ENCODE measurements around the gene OR4D11. TPM values are rescaled to one million over a fixed set of nuclear protein-coding genes. Genes with fewer than 3 reads are reported as not detected.

Gene OR4D11
- total RNA-seq, 1 experiment from 2014 or later, result not detected

GRCh38 chr11:59523541-59523940 lies 20.2 kb downstream of the OR4D11 start:
- Histone ChIP-seq H3K79me2 (ENCODE audit: low read depth) (no peaks in the 10 kb centered on the region), H3K9me2 (ENCODE audit: insufficient read depth) (no peaks in the 10 kb centered on the region), H3K27me3 (ENCODE audit: insufficient read depth, low read depth) (peaks cover 37% of the 10 kb centered on the region), H3K4me1 (replicated peaks; ENCODE audit: insufficient read depth) (no peaks in the 10 kb centered on the region), H2AFZ (no peak overlapping the region), H3F3A (ENCODE audit: insufficient read depth, low read depth) (no peaks in the 10 kb centered on the region), H3K27ac (no peak overlapping the region), H3K36me3 (ENCODE audit: low read depth) (no peaks in the 10 kb centered on the region), H3K4me3 (no peak overlapping the region), H3K9me3 (ENCODE audit: insufficient read depth, low read depth) (no peaks in the 10 kb centered on the region), H4K20me1 (ENCODE audit: insufficient read depth) (no peaks in the 10 kb centered on the region), H3K4me2 (no peak overlapping the region)
- CTCF ChIA-PET, result no interaction called here
- DNase-seq, result no peak
- POLR2A ChIA-PET (ENCODE audit: unreplicated experiment), result no interaction called here
- intact Hi-C loops (cut with micrococcal nuclease; ENCODE audit: unreplicated experiment), result no loop called here
- no peak for TF ChIP-seq EZH2 (IDR thresholded peaks at IDR 0.05; ENCODE audit: low read depth)
- TF ChIP-seq, protein P1, sequence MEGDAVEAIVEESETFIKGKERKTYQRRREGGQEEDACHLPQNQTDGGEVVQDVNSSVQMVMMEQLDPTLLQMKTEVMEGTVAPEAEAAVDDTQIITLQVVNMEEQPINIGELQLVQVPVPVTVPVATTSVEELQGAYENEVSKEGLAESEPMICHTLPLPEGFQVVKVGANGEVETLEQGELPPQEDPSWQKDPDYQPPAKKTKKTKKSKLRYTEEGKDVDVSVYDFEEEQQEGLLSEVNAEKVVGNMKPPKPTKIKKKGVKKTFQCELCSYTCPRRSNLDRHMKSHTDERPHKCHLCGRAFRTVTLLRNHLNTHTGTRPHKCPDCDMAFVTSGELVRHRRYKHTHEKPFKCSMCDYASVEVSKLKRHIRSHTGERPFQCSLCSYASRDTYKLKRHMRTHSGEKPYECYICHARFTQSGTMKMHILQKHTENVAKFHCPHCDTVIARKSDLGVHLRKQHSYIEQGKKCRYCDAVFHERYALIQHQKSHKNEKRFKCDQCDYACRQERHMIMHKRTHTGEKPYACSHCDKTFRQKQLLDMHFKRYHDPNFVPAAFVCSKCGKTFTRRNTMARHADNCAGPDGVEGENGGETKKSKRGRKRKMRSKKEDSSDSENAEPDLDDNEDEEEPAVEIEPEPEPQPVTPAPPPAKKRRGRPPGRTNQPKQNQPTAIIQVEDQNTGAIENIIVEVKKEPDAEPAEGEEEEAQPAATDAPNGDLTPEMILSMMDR (conservative IDR thresholded peaks at IDR 0.05), result no peak
- BruUV-seq (replicated peaks), result no TSS peak

DNA sequence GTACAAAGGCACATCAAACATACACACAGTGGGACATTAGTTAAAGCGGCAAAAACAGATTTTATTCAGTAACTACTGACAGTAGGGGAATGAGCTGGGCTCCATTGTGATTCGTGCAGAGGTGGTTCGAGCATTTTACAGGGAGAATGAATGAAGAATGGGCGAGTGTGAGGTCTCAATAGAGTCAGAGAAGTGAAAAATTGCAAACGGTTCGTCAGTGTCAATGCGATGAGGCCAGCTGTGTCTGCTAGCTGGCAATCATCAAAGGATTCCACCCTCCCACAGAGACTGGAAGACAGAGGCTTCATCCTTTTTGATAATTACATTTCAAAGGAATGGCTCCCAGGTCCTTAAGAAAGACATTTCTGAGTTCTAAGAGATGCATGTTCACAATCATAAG lies 25.3 kb downstream of the OR4D11 start:
- DNase-seq, result no peak
- BruUV-seq (replicated peaks), result no TSS peak
- H3K9me3 ChIP-seq (ENCODE audit: insufficient read depth, low read depth), result no peaks in the 10 kb centered on the region
- H3K4me2 ChIP-seq, result no peak overlapping the region
- no peak overlapping the region for H3K4me3 ChIP-seq
- TF ChIP-seq, protein P1 (conservative IDR thresholded peaks at IDR 0.05), result no peak
- TF ChIP-seq EZH2 (IDR thresholded peaks at IDR 0.05; ENCODE audit: low read depth), result no peak
- H2AFZ ChIP-seq, result no peak overlapping the region
- intact Hi-C loops (cut with micrococcal nuclease; ENCODE audit: unreplicated experiment), result no loop called here
- H3K79me2 ChIP-seq (ENCODE audit: low read depth), result no peaks in the 10 kb centered on the region
- no peaks in the 10 kb centered on the region for H3K9me2 ChIP-seq (ENCODE audit: insufficient read depth)
- H3K27me3 ChIP-seq (ENCODE audit: insufficient read depth, low read depth), result peaks cover 11% of the 10 kb centered on the region; the same call in 1 of the 2 replicates
- no peaks in the 10 kb centered on the region for H3K36me3 ChIP-seq (ENCODE audit: low read depth)
- no peaks in the 10 kb centered on the region for H3K4me1 ChIP-seq (replicated peaks; ENCODE audit: insufficient read depth)
- no peaks in the 10 kb centered on the region for H4K20me1 ChIP-seq (ENCODE audit: insufficient read depth)
- ChIA-PET POLR2A (ENCODE audit: unreplicated experiment) (no interaction called here), CTCF (no interaction called here)
- H3F3A ChIP-seq (ENCODE audit: insufficient read depth, low read depth), result no peaks in the 10 kb centered on the region
- H3K27ac ChIP-seq, result no peak overlapping the region

- ChIA-PET CTCF (no interaction called here), POLR2A (ENCODE audit: unreplicated experiment) (no interaction called here)
- Histone ChIP-seq H4K20me1 (ENCODE audit: insufficient read depth) (no peaks in the 10 kb centered on the region), H3K9me3 (ENCODE audit: insufficient read depth, low read depth) (no peaks in the 10 kb centered on the region), H3F3A (ENCODE audit: insufficient read depth, low read depth) (no peaks in the 10 kb centered on the region; the same call in 1 of the 2 replicates), H2AFZ (no peak overlapping the region), H3K79me2 (ENCODE audit: low read depth) (no peaks in the 10 kb centered on the region), H3K27ac (no peak overlapping the region), H3K9me2 (ENCODE audit: insufficient read depth) (no peaks in the 10 kb centered on the region), H3K4me1 (replicated peaks; ENCODE audit: insufficient read depth) (0 out of 2 replicates have a peak, but pooled peaks cover 6% of the 10 kb centered on the region), H3K36me3 (ENCODE audit: low read depth) (no peaks in the 10 kb centered on the region), H3K4me2 (no peak overlapping the region), H3K4me3 (no peak overlapping the region), H3K27me3 (ENCODE audit: insufficient read depth, low read depth) (no peaks in the 10 kb centered on the region)
- no TSS peak for BruUV-seq (replicated peaks)
- intact Hi-C loops (cut with micrococcal nuclease; ENCODE audit: unreplicated experiment), result no loop called here
- DNase-seq, result no peak
- TF ChIP-seq, protein P1 (conservative IDR thresholded peaks at IDR 0.05), result no peak
- no peak for TF ChIP-seq EZH2 (IDR thresholded peaks at IDR 0.05; ENCODE audit: low read depth)
Measured at GRCh38 chr11:59532620-59533019, 29.2 kb downstream of the OR4D11 start.

Data from PC-9 (cell line).